NOMO-1 treated with dmso at 0.1 percent for 144 hours (cell line): ENCODE measurements around the gene UBALD2.
A peak's percentile ranks its signal among the peaks of the same experiment; 100 is the strongest.
"Not testable (repeated sequence)": the region's sequence is repeated elsewhere in the genome, so short reads cannot be mapped to it uniquely, and the experiment has no call there.

Experiments
- DNase-seq: peaks from one replicate; lab custom pipeline; 2025; ENCODE audit not compliant: unreplicated experiment; lab: John Stamatoyannopoulos, UW

Gene UBALD2

GRCh38 chr17:76277300-76278267, 12.4 kb downstream of the UBALD2 start:
- DNase-seq: no peak

- no peak for DNase-seq
Measured at GRCh38 chr17:76278268-76278908, 13.2 kb downstream of the UBALD2 start.

GRCh38 chr17:76278952-76279741, 14.0 kb downstream of the UBALD2 start:
- DNase-seq: peak; percentile 36

DNA sequence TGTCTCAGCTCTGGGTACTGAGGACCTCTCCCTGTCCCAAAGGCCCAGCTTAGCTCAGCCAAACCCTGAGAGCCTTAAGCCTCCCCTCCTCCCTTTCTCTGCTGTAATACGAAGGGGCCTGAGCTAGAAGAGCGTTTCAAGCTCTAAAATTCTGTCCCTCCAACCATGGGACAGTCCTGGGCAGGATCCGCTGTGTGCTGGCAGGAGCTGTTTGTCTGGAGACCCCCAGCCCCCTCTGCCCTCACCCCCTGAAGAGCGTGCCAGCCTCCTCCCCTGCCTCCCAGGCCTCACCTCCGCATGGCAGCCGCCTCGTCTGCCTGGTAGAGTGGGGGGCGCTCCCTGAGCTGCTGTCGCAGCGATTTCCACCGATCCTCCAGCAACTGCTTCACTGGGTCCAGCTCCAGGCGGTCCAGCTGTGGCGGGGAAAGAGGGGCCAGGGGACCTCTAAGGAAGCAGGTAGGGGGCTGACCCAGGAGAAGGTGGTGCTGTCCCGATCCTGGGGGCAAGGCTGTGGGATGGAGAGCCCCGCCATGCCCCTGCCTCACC, 14.7 kb downstream of the UBALD2 start:
- DNase-seq: no peak

GRCh38 chr17:76280650-76281049, 15.5 kb downstream of the UBALD2 start:
- DNase-seq: no peak

DNA sequence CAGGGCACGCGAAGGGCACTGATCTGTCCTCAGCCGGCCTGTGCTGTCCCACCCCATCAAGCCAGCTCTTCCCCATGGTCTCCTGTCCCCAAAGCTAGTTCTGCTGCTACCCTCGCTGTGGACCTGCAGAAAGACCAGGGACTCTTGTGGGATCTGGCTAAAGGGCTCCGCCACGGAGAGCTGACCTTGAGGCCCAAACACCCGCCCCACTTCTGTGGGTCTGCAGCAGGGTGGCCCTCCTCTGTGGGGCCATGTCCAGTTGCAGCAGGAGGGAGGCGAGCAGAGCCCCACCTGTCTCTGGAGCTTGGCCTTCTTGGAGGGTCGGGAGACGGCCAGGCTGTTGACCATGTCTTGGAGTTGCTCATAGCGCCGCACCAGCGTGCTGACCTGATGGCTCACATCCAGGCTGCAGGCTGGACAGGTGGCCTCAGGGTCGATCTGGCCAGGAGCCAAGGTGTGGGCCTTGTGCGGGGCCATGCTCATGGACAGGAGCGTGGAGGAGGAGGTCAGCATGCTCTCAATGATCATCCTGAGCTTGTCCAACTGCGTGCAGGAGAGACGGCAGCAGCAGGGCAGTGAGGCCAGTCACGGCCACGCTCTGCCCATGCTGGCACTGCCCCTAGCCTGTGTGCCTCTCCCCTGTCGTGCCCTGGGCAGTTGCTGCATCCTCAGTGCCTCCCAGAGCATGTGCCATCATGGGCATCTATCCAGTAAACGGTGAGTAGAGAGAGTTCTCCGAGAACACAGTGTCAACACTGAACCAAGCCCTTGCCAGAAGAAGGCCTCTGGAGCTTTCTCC, 16.6 kb downstream of the UBALD2 start:
- DNase-seq: no peak

- no peak for DNase-seq
Measured at GRCh38 chr17:76292567-76292966, 27.4 kb downstream of the UBALD2 start.

DNA sequence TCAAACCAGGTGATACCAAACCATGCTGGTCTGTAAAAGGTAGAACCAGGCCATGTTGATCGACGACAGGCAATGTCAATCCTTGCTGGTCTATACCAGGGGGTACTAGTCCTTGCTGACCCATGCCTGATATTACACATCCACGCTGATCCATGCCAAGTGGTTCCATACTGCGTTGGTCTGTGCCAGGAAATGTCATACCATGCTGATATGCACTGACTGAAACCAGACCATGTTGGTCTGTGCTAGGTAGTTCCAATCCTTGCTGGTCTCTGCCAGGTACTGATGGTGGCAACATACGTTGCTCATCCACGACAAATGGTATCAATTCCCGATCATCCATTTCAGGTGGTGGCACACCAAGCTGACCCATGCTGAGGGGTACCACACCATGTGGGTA, 28.0 kb downstream of the UBALD2 start:
- DNase-seq: no peak

GRCh38 chr17:76296186-76296585, 31.0 kb downstream of the UBALD2 start:
- no peak for DNase-seq

- DNase-seq: no peak
Measured at GRCh38 chr17:76296889-76297288, 31.7 kb downstream of the UBALD2 start.

DNA sequence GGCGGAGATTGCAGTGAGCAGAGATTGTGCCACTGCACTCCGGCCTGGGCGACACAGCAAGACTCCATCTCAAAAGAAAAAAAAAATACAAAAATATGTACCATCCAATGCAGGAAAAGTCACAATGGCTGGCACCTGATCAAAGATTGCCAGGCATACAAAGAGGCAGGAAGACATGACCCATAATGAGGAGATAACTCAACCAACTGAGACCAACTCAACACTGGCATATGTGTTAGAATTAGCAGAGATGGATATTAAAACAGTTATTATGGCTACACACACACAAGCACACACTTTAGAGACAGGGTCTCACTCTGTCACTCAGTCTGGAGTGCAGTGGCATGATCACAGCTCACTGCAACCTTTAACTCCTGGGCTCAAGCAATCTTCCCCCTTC, 32.3 kb downstream of the UBALD2 start:
- DNase-seq: no peak

- DNase-seq: no peak
Measured at GRCh38 chr17:76304226-76305134, 39.3 kb downstream of the UBALD2 start.

GRCh38 chr17:76305135-76305454, 39.9 kb downstream of the UBALD2 start:
- not testable (repeated sequence) for DNase-seq

- DNase-seq: no peak
Measured at GRCh38 chr17:76307299-76307965, 42.3 kb downstream of the UBALD2 start.

GRCh38 chr17:76307966-76308338, 42.8 kb downstream of the UBALD2 start, which contains the start of gene QRICH2:
Gene QRICH2, minus strand, starts transcription at chr17:76308276. Its CDS starts 278 bp downstream, at chr17:76307998.
- no peak for DNase-seq

GRCh38 chr17:76309461-76309860, 44.3 kb downstream of the UBALD2 start:
- no peak for DNase-seq

GRCh38 chr17:76312735-76313134, 47.6 kb downstream of the UBALD2 start:
- no peak for DNase-seq

GRCh38 chr17:76314392-76315227, 49.5 kb downstream of the UBALD2 start:
- no peak for DNase-seq
